A673 (cell line): ENCODE measurements around the gene SAMD14. TPM values are rescaled to one million over a fixed set of nuclear protein-coding genes. Genes with fewer than 3 reads are reported as not detected.
A peak's percentile ranks its signal among the peaks of the same experiment; 100 is the strongest.

ENCODE experiments used
- BruUV-seq: library from RNA; stranded (reverse); fragments of 400-500 nt; replicated peaks from 2 replicates; lab custom pipeline; 2021; lab: Mats Ljungman, UMichigan
- CTCF ChIA-PET: fragments of 300-600 bp; sonication (Branson Sonifier 250); formaldehyde crosslinking; loops from one replicate; lab custom pipeline; 2022; ENCODE audit warnings: antibody characterized with exemption; lab: Charles Lee
- POLR2A ChIA-PET: fragments of 300-600 bp; sonication (Branson Sonifier 250); formaldehyde crosslinking; loops from one replicate; lab custom pipeline; 2022; ENCODE audit warnings: antibody characterized with exemption; ENCODE audit not compliant: low non-redundant PET; lab: Charles Lee
- DNase-seq: peaks from one replicate; pipeline ENCODE4 v3.0.0-alpha.2; 2015; ENCODE audit warnings: low spot score
- H3K27ac ChIP-seq: fragments of 200-600 bp; sonication (generic); 2 replicates; pipeline ENCODE4 v1.5.1; 2016; ENCODE audit warnings: mixed run types, low read depth, mild to moderate bottlenecking, mixed read lengths, antibody characterized with exemption, low read length; ENCODE audit not compliant: poor library complexity, severe bottlenecking
- H3K27me3 ChIP-seq: fragments of 200-600 bp; sonication (generic); replicated peaks from 2 replicates; pipeline ENCODE4 v1.6.1; 2017; ENCODE audit warnings: mixed run types, low read depth, mild to moderate bottlenecking, mixed read lengths, antibody characterized with exemption, low read length; ENCODE audit not compliant: insufficient read depth, poor library complexity
- H3K36me3 ChIP-seq: fragments of 200-600 bp; sonication (generic); 2 replicates; pipeline ENCODE4 v1.6.1; 2016; ENCODE audit warnings: mixed run types, mild to moderate bottlenecking, mixed read lengths, antibody characterized with exemption, low read length; ENCODE audit not compliant: insufficient read depth, poor library complexity, severe bottlenecking
- H3K4me1 ChIP-seq: fragments of 200-600 bp; sonication (generic); 2 replicates; pipeline ENCODE4 v1.6.1; 2017; ENCODE audit warnings: mixed run types, mild to moderate bottlenecking, mixed read lengths, antibody characterized with exemption, low read length; ENCODE audit not compliant: insufficient read depth, poor library complexity, severe bottlenecking
- H3K4me3 ChIP-seq: fragments of 200-600 bp; sonication (generic); 2 replicates; pipeline ENCODE4 v1.5.1; 2016; ENCODE audit warnings: low read depth, mixed run types, mild to moderate bottlenecking, mixed read lengths, low read length; ENCODE audit not compliant: poor library complexity, severe bottlenecking
- H3K9me3 ChIP-seq: fragments of 200-600 bp; sonication (generic); 2 replicates; pipeline ENCODE4 v1.6.1; 2016; ENCODE audit warnings: mixed run types, low read depth, mild to moderate bottlenecking, mixed read lengths, antibody characterized with exemption, low read length; ENCODE audit not compliant: poor library complexity, severe bottlenecking
- CTCF ChIP-seq: fragments of 300-800, 200-600 bp; sonication (generic); conservative IDR thresholded peaks from 2 replicates; pipeline ENCODE4 v1.5.1; 2017; ENCODE audit warnings: low read depth, mild to moderate bottlenecking, antibody characterized with exemption, low read length, moderate library complexity, mixed read lengths
- EZH2 ChIP-seq: fragments of 200-600 bp; sonication (generic); IDR thresholded peaks from 2 replicates; pipeline ENCODE4 v1.6.1; 2017; ENCODE audit warnings: borderline replicate concordance, low read depth, mild to moderate bottlenecking, mixed read lengths, antibody characterized with exemption, low read length; ENCODE audit not compliant: poor library complexity, severe bottlenecking
- intact Hi-C: fragments of 100-400 bp; cut with micrococcal nuclease; formaldehyde crosslinking; loops from one replicate; pipeline ENCODE4 v1.10.0; 2022; ENCODE audit not compliant: unreplicated experiment
- total RNA-seq: library from RNA; stranded (reverse); gene quantifications from 2 replicates; pipeline ENCODE4 v1.2.3, GENCODE V29; 2021

SAMD14 gene
- total RNA-seq, 1 experiment from 2014 or later = 45.0 TPM

GRCh38 chr17:50095626-50096037 is 34.3 kb downstream of the SAMD14 start:
- ChIA-PET POLR2A (no interaction called here), CTCF (no interaction called here)
- DNase-seq = no peak
- peak overlapping the region; percentile 77 for H3K4me3 ChIP-seq
- peak overlapping the region; percentile 82 for H3K27ac ChIP-seq
- no TSS peak for BruUV-seq
- TF ChIP-seq CTCF = no peak
- TF ChIP-seq EZH2 = no peak
- intact Hi-C loops = loop anchor here (2.0 kb wide), 2 partner anchors 65 to 201 kb away; no protein-coding TSS in a partner anchor
- H3K9me3 ChIP-seq = no peaks in the 10 kb centered on the region
- H3K27me3 ChIP-seq = no peaks in the 10 kb centered on the region
- H3K4me1 ChIP-seq = peaks cover 10% of the 10 kb centered on the region
- H3K36me3 ChIP-seq = no peaks in the 10 kb centered on the region

GRCh38 chr17:50094753-50095619 is 35.0 kb downstream of the SAMD14 start, which contains the start of gene PDK2:
TSS of gene PDK2 (plus strand) at chr17:50095351. CDS start at chr17:50095436, 85 bp downstream.
- peak within 1 kb of the TSS; percentile 77 for H3K4me3 ChIP-seq
- no peaks in the 10 kb centered on the region for H3K36me3 ChIP-seq
- TF ChIP-seq CTCF (no peak), EZH2 (no peak)
- no peaks in the 10 kb centered on the region for H3K9me3 ChIP-seq
- BruUV-seq = no TSS peak
- CTCF ChIA-PET = interaction anchor here (0.6 to 1.4 kb wide), 19 partner anchors 10 to 203 kb away, joined by 3 to 10 read pairs (median 4); no protein-coding TSS in a partner anchor
- no peaks in the 10 kb centered on the region for H3K27me3 ChIP-seq
- peaks cover 10% of the 10 kb centered on the region for H3K4me1 ChIP-seq
- peak; percentile 99 for DNase-seq
- POLR2A ChIA-PET = interaction anchor here (0.6 kb wide), 1 partner anchor 1793 kb away, joined by 11 read pairs; no protein-coding TSS in a partner anchor
- intact Hi-C loops = loop anchor here (2.0 kb wide), 2 partner anchors 66 to 202 kb away; no protein-coding TSS in a partner anchor
- H3K27ac ChIP-seq = peak within 1 kb of the TSS; percentile 82

GRCh38 chr17:50094243-50094752 is 35.7 kb downstream of the SAMD14 start:
- TF ChIP-seq EZH2 = no peak
- TF ChIP-seq CTCF = peak; percentile 94
- intact Hi-C loops = loop anchor here (2.0 kb wide), 2 partner anchors 67 to 203 kb away; no protein-coding TSS in a partner anchor
- Histone ChIP-seq H3K4me1 (peaks cover 10% of the 10 kb centered on the region), H3K27ac (no peak overlapping the region), H3K27me3 (no peaks in the 10 kb centered on the region), H3K9me3 (no peaks in the 10 kb centered on the region), H3K4me3 (peak overlapping the region; percentile 77), H3K36me3 (no peaks in the 10 kb centered on the region)
- ChIA-PET POLR2A (interaction anchor here (0.6 kb wide), 1 partner anchor 1794 kb away, joined by 11 read pairs; no protein-coding TSS in a partner anchor), CTCF (interaction anchor here (0.6 to 1.4 kb wide), 21 partner anchors 10 to 204 kb away, joined by 3 to 10 read pairs (median 4); no protein-coding TSS in a partner anchor)
- BruUV-seq = no TSS peak
- DNase-seq = peak; percentile 94
